ENCODE data around the gene MATN4. TPM values are rescaled to one million over a fixed set of nuclear protein-coding genes. Genes with fewer than 3 reads are reported as not detected.

The MATN4 gene
- total and polyA plus RNA-seq, 2 of the 13 experiments (the other 11 are each of a cell fraction or from before 2014, with no cell fraction given), result not detected

- TF ChIP-seq, protein P1, sequence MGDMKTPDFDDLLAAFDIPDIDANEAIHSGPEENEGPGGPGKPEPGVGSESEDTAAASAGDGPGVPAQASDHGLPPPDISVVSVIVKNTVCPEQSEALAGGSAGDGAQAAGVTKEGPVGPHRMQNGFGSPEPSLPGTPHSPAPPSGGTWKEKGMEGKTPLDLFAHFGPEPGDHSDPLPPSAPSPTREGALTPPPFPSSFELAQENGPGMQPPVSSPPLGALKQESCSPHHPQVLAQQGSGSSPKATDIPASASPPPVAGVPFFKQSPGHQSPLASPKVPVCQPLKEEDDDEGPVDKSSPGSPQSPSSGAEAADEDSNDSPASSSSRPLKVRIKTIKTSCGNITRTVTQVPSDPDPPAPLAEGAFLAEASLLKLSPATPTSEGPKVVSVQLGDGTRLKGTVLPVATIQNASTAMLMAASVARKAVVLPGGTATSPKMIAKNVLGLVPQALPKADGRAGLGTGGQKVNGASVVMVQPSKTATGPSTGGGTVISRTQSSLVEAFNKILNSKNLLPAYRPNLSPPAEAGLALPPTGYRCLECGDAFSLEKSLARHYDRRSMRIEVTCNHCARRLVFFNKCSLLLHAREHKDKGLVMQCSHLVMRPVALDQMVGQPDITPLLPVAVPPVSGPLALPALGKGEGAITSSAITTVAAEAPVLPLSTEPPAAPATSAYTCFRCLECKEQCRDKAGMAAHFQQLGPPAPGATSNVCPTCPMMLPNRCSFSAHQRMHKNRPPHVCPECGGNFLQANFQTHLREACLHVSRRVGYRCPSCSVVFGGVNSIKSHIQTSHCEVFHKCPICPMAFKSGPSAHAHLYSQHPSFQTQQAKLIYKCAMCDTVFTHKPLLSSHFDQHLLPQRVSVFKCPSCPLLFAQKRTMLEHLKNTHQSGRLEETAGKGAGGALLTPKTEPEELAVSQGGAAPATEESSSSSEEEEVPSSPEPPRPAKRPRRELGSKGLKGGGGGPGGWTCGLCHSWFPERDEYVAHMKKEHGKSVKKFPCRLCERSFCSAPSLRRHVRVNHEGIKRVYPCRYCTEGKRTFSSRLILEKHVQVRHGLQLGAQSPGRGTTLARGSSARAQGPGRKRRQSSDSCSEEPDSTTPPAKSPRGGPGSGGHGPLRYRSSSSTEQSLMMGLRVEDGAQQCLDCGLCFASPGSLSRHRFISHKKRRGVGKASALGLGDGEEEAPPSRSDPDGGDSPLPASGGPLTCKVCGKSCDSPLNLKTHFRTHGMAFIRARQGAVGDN (CRISPR knock-in tag; IDR thresholded peaks at IDR 0.05), result peak; percentile 89
- TF ChIP-seq ZNF777 (CRISPR knock-in tag; IDR thresholded peaks at IDR 0.05) (peak; percentile 30; the same call in 1 of the 2 replicates), SMYD3 (CRISPR knock-in tag; IDR thresholded peaks at IDR 0.05) (no peak), FOXA1 (IDR thresholded peaks at IDR 0.05) (no peak), FOXA1 (CRISPR knock-in tag; IDR thresholded peaks at IDR 0.05) (no peak), ETV6 (CRISPR knock-in tag; conservative IDR thresholded peaks at IDR 0.05) (peak; percentile 88; the same call in 1 of the 2 replicates), SP140L (CRISPR knock-in tag; IDR thresholded peaks at IDR 0.05; ENCODE audit: borderline replicate concordance) (no peak), ZNF275 (CRISPR knock-in tag; IDR thresholded peaks at IDR 0.05; ENCODE audit: borderline replicate concordance) (peak; percentile 33; the same call in 1 of the 2 replicates), DBP (CRISPR knock-in tag; IDR thresholded peaks at IDR 0.05; ENCODE audit: not compliant biosample characterization) (no peak), CCAR2 (optimal IDR thresholded peaks at IDR 0.05; ENCODE audit: low read depth, low read length) (no peak), THAP11 (CRISPR knock-in tag; IDR thresholded peaks at IDR 0.05) (peak; percentile 45; the same call in 1 of the 2 replicates), ZNF580 (CRISPR knock-in tag; IDR thresholded peaks at IDR 0.05; ENCODE audit: borderline replicate concordance, low read depth) (peak; percentile 89), ZNF12 (CRISPR knock-in tag; IDR thresholded peaks at IDR 0.05) (peak; percentile 41; the same call in 1 of the 2 replicates), ZNF230 (CRISPR knock-in tag; IDR thresholded peaks at IDR 0.05) (no peak; the same call in 1 of the 2 replicates), ZNF878 (CRISPR knock-in tag; IDR thresholded peaks at IDR 0.05) (no peak), MEIS1 (CRISPR knock-in tag; IDR thresholded peaks at IDR 0.05; ENCODE audit: borderline replicate concordance) (0 out of 2 replicates have a peak, but pooled peaks have one; percentile 70), MED13 (CRISPR knock-in tag; IDR thresholded peaks at IDR 0.05) (peak; percentile 52; the same call in 1 of the 2 replicates)
- TF ChIP-seq, protein P2, sequence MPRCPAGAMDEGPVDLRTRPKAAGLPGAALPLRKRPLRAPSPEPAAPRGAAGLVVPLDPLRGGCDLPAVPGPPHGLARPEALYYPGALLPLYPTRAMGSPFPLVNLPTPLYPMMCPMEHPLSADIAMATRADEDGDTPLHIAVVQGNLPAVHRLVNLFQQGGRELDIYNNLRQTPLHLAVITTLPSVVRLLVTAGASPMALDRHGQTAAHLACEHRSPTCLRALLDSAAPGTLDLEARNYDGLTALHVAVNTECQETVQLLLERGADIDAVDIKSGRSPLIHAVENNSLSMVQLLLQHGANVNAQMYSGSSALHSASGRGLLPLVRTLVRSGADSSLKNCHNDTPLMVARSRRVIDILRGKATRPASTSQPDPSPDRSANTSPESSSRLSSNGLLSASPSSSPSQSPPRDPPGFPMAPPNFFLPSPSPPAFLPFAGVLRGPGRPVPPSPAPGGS (CRISPR knock-in tag; IDR thresholded peaks at IDR 0.05), result peak; percentile 66; the same call in 1 of the 2 replicates
- TF ChIP-seq, protein P3, sequence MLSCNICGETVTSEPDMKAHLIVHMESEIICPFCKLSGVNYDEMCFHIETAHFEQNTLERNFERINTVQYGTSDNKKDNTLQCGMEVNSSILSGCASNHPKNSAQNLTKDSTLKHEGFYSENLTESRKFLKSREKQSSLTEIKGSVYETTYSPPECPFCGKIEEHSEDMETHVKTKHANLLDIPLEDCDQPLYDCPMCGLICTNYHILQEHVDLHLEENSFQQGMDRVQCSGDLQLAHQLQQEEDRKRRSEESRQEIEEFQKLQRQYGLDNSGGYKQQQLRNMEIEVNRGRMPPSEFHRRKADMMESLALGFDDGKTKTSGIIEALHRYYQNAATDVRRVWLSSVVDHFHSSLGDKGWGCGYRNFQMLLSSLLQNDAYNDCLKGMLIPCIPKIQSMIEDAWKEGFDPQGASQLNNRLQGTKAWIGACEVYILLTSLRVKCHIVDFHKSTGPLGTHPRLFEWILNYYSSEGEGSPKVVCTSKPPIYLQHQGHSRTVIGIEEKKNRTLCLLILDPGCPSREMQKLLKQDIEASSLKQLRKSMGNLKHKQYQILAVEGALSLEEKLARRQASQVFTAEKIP (CRISPR knock-in tag; IDR thresholded peaks at IDR 0.05; ENCODE audit: borderline replicate concordance), result 0 out of 2 replicates have a peak, but pooled peaks have one; percentile 30
Observed at GRCh38 chr20:45347936-45348778, 40.1 kb upstream of the MATN4 start, which contains the start of gene SDC4 (continued).
